Kidney epithelial cell (primary cell): ENCODE results near the gene LZTR1. TPM values are rescaled to one million over a fixed set of nuclear protein-coding genes. Genes with fewer than 3 reads are reported as not detected.

Experiments used
- DNase-seq: peaks from one replicate; pipeline ENCODE4 v3.0.0-alpha.2; 2010; ENCODE audit warnings: low read depth
- H3K27me3 ChIP-seq: 2 replicates; pipeline ENCODE4 v1.6.0; 2011; ENCODE audit warnings: low read length; ENCODE audit not compliant: control insufficient read depth, insufficient read depth
- H3K36me3 ChIP-seq: 2 replicates; pipeline ENCODE4 v1.5.1; 2011; ENCODE audit warnings: low read length; ENCODE audit not compliant: control insufficient read depth, insufficient read depth
- H3K4me3 ChIP-seq: 2 replicates; pipeline ENCODE4 v1.5.1; 2011; ENCODE audit warnings: low read depth, mild to moderate bottlenecking, control low read depth, low read length
- CTCF ChIP-seq: IDR thresholded peaks from 2 replicates; pipeline ENCODE4 v1.5.1; 2011; ENCODE audit warnings: mild to moderate bottlenecking, moderate library complexity, low read length, control low read depth, inconsistent platforms; ENCODE audit not compliant: insufficient read depth, poor library complexity, severe bottlenecking
- total RNA-seq: library from RNA; depleted of rRNA; stranded (reverse); fragments of >200 nt; gene quantifications from 2 replicates; pipeline ENCODE4 v1.2.3, GENCODE V29; 2015

LZTR1 gene
- total RNA-seq, 1 donor from 2014 or later: 45.2 TPM

- TF ChIP-seq CTCF: no peak
- DNase-seq: peak; percentile 49
- Histone ChIP-seq H3K4me3 (peak overlapping the region; percentile 12), H3K36me3 (no peaks in the 10 kb centered on the region), H3K27me3 (peaks cover 2% of the 10 kb centered on the region)
These were observed 2.8 kb upstream of the LZTR1 start for GRCh38 chr22:20979243-20979809.

- Histone ChIP-seq H3K27me3 (no peaks in the 10 kb centered on the region), H3K4me3 (peak overlapping the region; percentile 12)
These were observed 2.1 kb upstream of the LZTR1 start for GRCh38 chr22:20979940-20980453.

GRCh38 chr22:20980523-20980922, 1.6 kb upstream of the LZTR1 start:
- no peaks in the 10 kb centered on the region for H3K27me3 ChIP-seq
- peaks cover 1% of the 10 kb centered on the region for H3K36me3 ChIP-seq
- no peak for DNase-seq
- no peak for TF ChIP-seq CTCF
- H3K4me3 ChIP-seq: no peak overlapping the region

More at GRCh38 chr22:20979940-20980453, 2.1 kb upstream of the LZTR1 start:
- no peak for DNase-seq
- H3K36me3 ChIP-seq: no peaks in the 10 kb centered on the region
- no peak for TF ChIP-seq CTCF

GRCh38 chr22:20980938-20981722, 967 bp upstream of the LZTR1 start:
- no peak for TF ChIP-seq CTCF
- H3K36me3 ChIP-seq: peaks cover 1% of the 10 kb centered on the region
- DNase-seq: no peak
- no peaks in the 10 kb centered on the region for H3K27me3 ChIP-seq
- H3K4me3 ChIP-seq: peak overlapping the region; percentile 80

- no peak for TF ChIP-seq CTCF
- no peak for DNase-seq
- Histone ChIP-seq H3K27me3 (no peaks in the 10 kb centered on the region), H3K4me3 (peak overlapping the region; percentile 80), H3K36me3 (peaks cover 1% of the 10 kb centered on the region)
These were observed 426 bp downstream of the LZTR1 start for GRCh38 chr22:20982563-20982882.
